NCI-H187 (cell line): ENCODE results near the gene PNO1.
A peak's percentile ranks its signal among the peaks of the same experiment; 100 is the strongest.
"Not testable (repeated sequence)": the region's sequence is repeated elsewhere in the genome, so short reads cannot be mapped to it uniquely, and the experiment has no call there.

Experiments used
- DNase-seq, 2 experiments: peaks; one replicate each; lab custom pipeline; 2025; lab: John Stamatoyannopoulos, UW

PNO1 gene

DNA sequence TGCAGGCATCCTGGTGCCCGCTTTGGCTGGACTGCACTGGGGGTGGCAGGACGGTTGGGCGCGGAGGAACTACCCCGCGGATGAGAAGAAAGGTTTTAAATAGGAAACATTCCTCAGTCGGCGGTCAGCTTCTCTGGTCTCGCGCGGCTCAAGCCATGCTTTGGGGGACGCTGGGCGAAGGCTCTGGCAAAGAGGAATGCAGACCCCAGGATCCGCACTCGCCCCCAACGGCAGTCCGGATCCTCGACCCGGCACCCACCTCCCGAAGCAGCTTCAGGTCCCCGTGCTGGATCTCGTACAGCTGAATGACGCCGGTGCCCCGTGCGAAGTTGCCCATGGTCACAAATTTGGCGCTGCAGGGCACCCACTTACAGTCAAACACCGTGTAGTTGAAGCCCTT lies 686 bp upstream of the PNO1 start:
- peak in 1 of 2 experiments; percentile 30 for DNase-seq

DNA sequence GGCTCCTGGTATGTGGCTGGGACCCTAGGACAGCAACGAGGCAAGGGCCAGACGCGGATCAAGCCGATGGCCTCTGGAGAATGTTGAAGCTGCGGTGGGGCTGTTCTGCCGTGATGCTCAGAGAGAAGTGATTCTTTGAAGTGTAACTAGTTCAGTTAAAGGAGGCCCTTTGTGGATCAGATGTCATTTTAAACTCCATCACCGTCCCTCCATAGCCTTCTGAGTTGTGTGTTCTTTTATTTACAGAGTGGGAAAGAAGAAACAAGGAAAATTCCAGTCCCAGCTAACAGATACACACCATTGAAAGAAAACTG lies 403 bp downstream of the PNO1 start:
- no peak for DNase-seq

DNA sequence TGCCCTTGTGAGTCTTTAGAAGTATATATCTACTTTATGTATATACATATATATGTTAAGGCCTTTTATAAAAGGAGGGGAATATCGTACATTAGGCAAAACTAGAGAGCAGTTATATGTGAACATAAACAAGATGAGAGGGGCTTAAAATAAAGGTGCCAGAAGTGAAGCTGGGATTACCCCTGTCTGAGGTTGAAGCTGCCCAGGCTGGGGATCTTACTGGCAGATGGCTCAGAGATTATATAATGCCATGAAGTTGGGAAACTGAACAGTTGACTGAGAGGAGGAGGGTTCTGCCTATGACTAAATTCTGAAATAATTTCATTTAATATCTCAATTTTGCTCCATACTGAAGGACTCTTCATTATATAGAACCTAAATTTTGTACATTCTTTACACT lies 6.0 kb downstream of the PNO1 start:
- no peak for DNase-seq

DNA sequence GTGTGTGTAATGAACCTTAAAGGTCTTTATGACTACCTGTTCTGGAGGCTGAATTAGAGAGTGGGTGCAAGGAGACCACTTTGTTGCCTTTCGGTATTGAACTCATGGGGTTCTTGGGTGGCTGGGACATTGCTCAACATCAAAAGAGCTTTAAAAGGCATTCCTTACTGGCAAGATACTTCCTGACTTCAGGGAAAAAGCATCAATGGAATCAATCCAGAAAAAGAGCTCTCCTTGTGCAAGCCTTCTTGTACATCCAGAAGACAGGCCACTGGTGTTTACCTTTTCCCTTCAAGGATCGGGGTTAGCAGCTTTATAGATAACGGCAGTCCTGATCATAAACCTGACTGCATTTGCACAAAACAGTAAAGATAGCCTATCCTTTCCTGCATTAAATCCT lies 9.5 kb downstream of the PNO1 start:
- DNase-seq, result no peak

DNA sequence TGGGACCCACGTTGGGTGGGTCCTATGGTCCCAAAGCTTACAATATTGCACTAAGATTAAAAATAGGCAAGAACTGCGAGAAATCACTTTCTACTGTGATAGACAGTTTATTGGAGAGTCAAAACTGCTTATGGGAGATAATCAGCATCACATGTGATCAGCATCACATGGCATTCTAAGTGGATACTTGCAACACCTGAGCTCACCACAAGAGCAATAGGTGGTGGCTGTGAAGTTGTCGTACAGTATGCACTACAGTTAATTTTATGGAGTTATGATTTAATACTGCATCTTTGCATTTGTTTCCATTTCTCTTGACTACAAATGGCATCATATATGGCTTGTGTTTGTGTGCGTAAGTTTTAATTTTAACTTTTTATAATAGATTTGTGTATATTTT lies 11.6 kb downstream of the PNO1 start:
- DNase-seq, result no peak

DNA sequence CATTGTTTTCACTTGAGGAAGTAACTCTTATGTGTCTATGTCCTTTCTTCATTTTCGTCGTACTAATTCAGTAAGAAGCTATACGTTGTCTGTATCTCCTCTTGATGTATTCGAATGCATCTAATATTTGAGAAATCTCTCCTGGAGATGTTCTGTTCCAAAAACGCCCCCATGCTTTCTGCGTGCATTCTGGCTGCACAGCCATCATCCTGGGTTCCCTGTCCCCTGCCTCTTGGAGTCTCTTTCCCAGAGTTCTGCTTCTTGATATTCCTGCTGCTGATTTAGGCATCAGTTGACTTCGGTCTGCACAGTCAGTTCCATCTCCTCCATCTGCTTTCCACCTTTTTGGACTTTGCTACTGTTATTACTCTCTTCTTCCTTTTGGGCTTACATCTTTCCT lies 13.5 kb downstream of the PNO1 start:
- no peak for DNase-seq

DNA sequence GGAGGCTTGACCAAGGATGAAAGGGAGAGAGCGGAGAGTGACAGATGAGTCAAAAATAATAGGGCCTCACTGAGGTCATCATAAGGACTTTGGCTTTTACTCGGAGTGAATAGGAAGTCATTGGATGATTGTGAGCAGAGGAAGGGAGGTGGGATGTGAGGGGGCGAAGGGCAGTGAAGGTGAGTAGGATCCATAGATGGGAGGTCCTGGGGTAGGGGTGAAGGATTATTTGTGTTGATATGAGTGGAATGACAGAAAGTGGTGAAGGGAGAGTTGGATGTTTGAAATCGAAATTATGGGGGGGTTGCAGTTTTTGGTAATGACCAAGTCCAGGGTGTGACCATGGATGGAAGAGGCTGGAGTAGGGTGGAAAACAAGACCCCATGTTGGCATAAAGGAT lies 14.0 kb downstream of the PNO1 start:
- no peak for DNase-seq

DNA sequence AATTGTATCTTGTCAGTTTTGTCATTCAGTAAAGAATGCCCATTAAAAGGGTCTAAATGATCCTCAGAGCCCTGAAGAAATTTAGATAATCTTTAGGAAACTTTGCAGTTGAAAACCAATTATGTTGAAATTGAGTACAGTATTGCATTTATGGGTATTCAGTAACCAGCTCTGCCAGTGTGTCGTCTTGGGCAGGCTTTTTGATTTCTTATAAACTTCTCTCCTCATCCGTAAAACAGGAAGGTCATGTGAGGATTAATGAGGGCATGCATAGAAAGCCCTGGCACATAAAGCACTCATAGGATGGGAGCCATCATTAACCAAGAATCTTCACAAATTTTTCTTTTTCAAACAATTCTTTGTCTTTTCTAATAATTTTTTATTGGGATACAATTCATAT lies 14.8 kb downstream of the PNO1 start:
- DNase-seq, result no peak

DNA sequence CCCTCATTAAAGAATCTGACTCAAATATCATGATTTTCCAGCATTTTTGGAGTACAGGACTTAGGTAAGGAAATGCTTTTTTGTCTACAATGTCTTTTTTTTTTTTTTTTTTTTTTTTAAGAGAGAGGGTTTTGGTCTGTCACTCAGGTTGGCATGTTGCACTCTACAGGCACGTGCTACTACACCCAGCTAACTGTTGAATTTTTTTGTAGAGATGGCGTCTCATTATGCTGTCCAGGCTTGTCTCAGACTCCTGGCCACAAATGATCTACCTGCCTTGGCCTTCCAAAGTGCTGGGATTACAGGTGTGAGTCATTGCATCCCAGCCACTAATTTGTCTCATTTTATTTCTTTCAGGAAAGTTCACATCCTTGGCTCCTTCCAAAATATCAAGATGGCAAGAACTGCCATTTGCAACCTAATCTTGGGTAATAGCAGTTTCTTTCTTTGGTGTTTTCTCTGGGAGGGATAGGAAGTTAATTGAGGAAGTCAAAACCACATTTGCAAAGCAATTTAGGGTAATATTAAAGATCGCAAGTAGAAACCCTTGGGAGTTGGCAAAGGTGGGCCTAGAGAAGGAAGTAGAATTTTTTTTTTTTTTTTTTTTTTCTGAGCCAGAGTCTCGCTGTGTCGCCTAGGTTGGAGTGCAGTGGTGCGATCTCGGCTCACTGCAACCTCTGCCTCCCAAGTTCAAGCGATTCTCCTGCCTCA lies 15.5 kb downstream of the PNO1 start:
- no peak for DNase-seq

DNA sequence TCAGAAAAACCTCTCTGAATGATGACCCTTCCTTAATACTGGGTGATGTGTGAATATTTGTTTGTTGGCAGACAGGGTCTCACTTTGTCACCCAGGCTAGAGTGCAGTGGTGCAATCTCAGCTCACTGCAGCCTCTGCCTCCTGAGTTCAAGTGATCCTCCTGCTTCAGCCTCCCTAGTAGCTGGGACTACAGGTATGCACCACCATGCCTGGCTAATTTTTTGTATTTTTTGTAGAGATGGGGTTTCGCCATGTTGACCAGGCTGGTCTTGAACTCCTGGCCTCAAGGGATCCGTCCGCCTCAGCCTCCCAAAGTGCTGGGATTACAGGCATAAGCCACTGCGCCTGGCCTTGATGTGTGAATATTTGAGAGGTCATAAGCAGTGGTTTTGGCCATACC lies 17.5 kb downstream of the PNO1 start:
- not testable (repeated sequence) for DNase-seq

DNA sequence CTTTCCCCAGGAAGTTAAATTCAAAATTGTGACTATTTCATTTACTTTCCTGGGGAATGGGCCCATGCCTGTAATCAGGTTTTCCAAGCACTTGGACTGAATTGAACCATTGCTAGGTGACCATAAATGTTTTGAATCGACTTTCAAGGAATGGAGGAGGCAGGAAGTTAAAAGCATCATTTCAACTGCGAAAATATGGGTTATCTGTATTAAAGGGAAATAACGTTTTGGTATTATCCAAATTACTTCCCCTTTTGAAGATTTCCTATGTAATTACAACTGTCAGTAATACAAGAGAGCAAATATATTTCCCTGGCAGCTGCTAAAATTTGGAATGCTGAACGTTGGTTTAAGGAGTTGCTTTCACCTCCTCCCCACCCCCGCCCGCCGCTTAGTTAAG lies 19.0 kb downstream of the PNO1 start:
- no peak for DNase-seq

DNA sequence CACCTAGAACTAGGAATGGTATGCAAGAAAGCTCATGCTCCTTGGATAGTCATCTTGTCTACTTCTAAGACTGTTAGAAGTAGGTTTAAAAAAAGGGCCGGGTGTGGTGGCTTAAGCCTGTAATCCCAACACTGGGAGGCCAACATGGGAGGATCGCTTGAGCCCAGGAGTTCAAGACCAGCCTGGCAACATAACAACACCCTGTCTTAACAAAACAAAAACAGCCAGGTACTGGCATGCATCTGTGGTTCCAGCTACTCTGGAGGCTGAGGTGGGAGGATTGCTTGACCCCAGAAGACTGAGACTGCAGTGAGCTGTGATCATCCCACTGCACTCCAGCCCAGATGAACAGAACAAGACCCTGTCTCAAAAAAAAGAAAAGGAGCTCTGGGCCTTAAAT lies 19.9 kb downstream of the PNO1 start:
- DNase-seq, result no peak

DNA sequence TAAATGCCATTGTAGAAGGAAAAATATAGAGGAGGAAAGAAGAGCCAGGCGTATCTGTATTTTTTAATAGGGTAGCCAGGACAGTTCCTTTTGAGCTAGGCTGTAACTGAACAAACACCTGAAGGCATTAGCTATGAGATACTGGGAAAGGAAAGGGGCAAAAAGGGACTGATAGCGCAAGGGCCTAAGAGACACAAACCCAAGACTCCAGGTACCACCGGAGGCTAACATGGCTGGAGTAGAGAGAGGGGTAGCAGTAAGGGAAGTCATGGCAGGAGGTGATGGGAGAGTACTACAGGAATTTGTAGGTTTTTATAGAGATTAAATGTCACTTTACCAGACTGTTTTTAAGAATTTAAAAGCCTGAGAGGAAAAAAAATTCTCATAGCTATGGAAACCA lies 20.7 kb downstream of the PNO1 start:
- no peak for DNase-seq

DNA sequence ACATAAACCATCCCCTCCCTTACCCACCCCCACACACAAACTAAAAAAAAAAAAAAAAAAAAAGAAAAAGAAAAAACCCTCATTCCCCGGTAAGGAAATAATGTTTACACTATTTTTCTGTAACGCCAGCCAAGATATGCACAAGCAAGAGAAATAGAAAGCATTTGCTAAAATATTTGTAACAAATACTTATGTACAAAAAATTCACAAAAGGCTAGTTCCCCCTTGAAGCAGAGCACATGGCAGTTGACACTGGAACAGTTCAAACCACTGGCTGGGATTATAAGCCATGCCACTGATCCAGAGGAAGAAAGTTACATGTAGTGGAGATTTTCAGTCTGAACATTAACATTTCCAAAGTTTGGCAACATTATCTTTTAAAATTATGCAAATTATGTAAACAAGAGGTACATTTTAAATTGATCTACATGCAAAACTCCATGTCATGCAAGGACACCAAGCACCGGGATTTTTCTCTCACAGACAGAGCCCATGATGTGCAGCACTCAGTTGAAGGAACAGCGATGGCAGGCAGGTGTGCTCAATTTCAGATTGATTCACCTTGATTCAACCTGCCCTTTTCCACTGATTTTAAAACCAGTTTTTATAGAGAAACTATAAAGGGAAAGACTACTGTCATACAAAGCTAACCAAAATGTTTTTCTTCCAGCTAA lies 21.4 kb downstream of the PNO1 start:
- DNase-seq, result no peak

DNA sequence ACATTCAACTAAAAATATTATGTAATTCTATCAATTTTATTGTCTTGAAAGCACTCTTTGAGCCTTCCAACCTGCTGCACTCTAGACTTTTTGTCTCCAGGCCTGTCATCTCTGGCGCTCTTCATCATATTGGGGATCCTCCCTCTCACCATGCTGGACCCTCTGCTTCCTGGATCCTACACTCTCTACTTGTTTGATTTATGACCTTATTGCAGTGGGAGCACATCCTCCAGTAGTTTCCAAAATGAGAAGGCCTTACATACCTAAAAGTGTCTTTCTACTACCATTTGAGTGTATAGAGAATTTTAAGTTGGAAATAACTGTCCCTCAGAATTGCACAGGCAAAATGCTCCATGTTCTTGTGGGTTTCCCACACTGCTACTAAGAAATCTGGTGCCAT lies 25.2 kb downstream of the PNO1 start:
- DNase-seq, result no peak

DNA sequence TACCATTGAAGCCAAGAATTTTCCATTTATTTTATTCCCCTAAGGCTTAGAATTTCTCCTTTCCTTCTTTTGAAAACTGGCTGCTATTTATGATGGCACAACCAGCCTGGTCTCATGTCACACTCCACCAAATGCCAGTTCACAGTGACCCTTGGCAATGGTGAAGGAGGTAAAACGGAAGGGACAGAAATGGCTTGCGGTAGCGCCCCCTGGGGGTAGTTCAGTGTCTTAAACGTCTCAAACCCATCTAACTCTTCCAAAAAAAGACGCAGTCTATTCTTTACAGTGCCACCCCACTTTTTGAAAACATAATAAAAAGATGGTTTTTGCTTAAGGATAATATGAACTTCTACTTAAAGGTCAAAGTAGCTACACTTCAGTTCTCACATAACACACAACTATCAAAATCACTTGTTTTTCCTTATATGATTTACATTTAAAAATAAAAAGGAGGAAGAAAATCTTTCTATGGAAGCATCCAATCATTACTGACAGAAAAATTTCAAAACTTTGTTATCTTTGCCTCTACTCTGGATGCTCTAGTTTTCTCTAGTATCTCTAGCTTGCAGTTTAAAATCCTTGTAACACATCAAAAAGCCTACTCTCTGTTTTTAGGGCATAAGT lies 28.0 kb downstream of the PNO1 start:
- peak in 1 of 2 experiments; percentile 9 for DNase-seq

DNA sequence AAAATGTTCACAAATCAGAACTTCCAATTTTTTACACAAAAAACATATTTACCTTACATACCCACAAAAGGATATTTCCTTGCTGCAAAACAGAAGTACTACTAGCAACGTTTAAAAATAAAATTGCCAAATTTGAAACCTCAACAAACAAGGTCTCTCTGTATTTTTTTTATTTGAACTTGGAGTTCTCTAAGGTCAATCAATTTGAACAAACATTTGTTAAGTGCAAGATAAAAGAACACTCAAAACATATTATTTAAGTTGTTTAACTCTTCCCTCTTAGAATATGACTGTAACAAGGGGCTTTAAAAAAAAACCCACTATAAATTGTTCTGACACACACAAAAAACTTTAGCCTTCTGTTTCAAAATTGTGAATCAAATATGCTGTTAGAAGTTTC lies 29.6 kb downstream of the PNO1 start:
- no peak for DNase-seq

DNA sequence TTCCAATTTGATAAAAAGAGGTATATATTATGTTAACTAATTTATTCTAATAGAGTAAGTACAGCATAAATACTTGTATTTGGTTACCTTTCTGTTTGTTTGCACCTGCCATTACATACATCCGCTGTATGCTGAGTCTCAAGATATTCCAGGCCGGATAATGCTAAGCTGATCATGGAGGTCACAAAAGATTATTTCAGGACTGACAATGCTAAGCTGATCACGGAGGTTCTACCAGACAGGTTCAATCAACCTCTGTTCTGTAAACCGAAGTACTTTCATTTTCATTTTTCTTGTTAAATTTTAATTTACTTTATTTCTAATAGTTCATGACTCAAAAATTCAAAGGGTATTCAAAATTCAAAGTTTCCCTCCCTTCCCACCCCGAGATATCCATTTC lies 31.1 kb downstream of the PNO1 start:
- DNase-seq, result no peak

DNA sequence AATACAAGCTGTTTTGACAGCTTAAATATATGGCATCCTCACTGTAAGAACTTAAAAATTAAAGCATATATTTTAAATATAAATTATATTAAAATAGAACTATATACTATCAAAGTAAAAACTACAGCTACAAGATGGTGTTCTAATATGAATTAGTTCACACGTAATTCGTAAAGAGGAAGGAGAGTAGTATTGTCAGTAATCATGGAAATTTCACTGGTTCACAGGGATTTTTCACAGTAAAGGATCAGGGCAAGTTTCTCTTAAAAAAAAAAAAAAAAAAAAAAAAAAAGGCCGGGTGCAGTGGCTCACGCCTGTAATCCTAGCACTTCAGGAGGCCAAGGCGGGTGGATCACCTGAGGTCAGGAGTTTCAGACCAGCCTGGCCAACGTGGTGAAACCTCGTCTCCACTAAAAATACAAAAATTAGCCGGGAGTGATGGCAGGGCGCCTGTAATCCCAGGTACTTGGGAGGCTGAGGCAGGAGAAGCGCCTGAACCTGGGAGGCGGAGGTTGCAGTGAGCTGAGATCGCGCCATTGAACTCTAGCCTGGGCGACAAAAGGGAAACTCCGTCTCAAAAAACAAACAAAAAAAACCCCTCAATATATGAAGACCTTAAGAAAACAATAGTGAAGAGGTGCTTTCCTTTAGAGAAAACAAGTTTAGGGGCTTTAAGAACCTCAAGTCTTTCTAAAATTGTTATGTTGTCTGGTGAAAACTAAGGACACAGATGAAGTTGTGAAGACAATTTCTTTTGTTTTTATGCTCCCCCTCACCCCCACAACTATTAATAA lies 32.5 kb downstream of the PNO1 start:
- no peak for DNase-seq

DNA sequence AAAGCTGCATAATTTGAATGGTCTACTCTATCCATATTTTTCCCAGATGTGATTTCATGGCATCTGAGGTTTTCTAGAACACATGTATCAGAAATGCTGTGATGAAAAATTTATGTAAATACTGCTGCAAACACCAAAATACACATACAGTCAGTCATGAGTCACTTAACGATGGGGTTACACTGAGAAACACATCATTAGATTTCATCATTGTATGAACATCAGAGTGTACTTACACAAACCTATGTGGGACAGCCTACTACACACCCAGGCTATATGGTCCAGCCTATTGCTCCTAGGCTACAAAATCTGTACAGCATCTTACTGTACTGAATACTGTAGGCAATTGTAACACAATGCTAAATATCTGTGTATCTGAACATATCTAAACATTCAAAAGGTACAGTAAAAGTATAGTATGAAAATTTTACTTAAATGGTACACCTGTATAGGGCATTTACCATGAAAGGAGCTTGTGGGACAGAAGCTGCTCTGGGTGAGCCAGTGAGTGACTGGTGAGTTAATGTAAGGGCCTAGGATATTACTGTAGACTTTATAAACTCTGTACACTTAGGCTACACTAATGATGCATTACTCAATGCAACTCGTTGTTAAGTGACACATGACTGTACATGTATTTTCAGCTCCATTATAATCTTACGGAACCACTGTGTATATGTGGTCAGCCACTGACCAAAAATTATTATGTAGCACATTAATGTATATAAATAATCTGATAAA lies 33.5 kb downstream of the PNO1 start:
- no peak for DNase-seq

DNA sequence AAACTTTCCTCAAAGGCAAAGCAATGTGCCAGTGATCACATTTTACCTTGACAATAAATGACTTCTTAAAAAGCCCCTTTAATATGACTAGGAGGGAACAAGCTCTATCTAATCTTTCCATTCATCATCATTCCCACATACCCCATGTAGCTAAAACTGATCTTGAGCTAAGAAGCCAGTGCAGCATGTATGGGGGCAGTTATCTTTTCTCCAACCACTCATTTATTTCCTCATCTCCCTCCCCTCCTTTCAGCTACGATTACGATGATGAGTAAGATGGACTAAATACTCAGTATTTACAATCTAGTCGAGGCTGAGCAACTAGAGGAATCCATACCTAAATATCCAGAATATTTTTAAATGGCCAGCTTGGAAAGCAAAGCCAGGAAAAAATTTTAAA lies 35.5 kb downstream of the PNO1 start:
- DNase-seq, result no peak

DNA sequence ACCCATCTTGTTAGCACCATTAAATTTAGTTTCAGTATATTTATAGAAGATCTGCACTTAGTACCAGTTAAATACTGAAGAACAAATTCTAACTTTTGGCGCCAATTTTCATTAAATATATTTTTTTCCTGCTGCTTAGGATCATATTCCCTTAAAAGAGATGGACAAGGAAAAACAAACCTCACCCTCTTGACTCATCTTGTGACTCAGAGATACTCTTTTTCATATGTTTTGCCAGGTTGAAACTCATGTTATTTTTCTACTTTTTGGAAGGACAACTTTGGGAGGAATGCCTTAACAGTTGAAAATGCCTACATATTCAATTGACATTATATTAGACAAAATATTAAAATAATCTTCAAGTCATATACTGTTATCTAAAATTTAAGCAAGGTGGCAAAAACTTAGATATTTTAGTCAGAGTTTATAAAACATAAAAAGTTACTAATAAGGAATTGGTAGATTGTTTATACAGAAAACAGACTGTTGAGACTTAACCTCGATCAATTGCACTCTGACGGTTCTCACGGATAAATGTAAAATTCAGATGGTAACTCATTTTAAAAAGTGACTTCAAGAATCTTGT lies 36.2 kb downstream of the PNO1 start:
- no peak for DNase-seq
